ENCODE data around the gene UNC13C. TPM values are rescaled to one million over a fixed set of nuclear protein-coding genes. Genes with fewer than 3 reads are reported as not detected.
"Not testable (repeated sequence)": the region's sequence is repeated elsewhere in the genome, so short reads cannot be mapped to it uniquely, and the experiment has no call there.

UNC13C gene
- not detected for total RNA-seq

DNA sequence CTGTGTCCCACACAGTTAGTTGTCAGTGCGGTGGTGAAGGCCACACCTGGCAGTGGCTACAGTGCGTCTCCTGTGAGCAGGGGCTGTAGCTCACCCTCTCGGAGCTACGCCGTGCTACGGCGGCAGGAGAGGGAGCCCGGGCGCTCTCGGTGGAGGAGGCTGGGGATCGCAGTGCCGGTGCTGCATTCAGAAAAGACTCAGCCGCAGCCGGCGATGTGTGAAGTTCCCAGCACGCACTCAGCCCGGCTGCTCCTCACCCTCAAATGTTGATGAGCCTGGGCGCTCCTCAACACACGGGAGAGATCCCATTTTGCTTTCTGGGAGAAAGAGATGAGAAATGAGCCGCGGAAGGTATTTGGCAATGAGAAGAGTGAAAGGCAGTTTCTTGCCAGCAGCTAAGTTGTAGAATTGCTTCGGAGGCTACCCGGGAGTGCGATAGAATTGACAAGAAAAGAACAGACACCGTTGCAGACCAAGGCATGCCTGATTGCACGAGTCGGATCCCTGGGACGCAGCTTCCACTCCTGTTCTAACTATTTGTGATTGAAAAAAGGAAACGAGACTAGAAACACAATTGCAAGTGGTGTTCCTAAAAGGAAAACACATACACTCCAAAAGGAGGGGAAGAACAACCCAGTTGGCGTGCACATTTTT lies at the start of gene UNC13C:
UNC13C (plus strand) TSS at position 189 of the 654 bp plus-strand sequence. CDS start 34,463 bp downstream, outside the sequence.
- Histone ChIP-seq H3K4me3 (no peak within 1 kb of the TSS), H3K36me3 (no peaks in the 10 kb centered on the region), H3K27ac (no peak within 1 kb of the TSS), H3K9me3 (no peaks in the 10 kb centered on the region), H3K4me1 (no peaks in the 10 kb centered on the region), H3K27me3 (no peaks in the 10 kb centered on the region)
- intact Hi-C loops (cut with DNase I) = no loop called here
- no peak for DNase-seq (ENCODE audit: extremely low spot score in 2 of 2)
- TF ChIP-seq CTCF (IDR thresholded peaks at IDR 0.05) (no peak), POLR2A (IDR thresholded peaks at IDR 0.05) (no peak), POLR2AphosphoS5 (IDR thresholded peaks at IDR 0.05; ENCODE audit: insufficient read depth in 1 of 2, low read depth in 1 of 2) (no peak)

DNA sequence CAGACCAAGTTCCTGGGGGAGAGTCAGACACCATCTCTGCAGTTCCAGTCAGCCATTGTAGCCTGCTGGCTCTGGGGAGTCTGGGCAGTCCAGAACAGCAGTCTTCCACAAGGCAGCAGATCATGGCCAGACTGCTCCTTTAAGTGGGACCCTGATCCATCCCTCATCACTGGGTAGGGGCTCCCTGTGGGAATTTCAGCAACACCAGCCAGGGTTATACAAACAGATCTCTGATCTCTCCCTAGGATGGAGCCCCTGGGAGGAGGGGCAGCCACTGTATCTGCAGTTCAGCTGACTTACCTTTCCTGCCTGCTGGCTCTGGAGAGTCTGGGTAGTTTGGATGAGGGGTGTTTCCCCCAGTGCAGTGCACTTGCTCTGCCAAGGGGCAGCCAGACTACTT lies 42.1 kb upstream of the UNC13C start:
- no peak for DNase-seq (ENCODE audit: extremely low spot score in 2 of 2)
- no peak overlapping the region for H3K27ac ChIP-seq
- H3K4me1 ChIP-seq = no peaks in the 10 kb centered on the region
- H3K9me3 ChIP-seq = no peaks in the 10 kb centered on the region
- H3K27me3 ChIP-seq = no peaks in the 10 kb centered on the region
- H3K4me3 ChIP-seq = no peak overlapping the region
- TF ChIP-seq POLR2A (IDR thresholded peaks at IDR 0.05) = no peak
- no peak for TF ChIP-seq CTCF (IDR thresholded peaks at IDR 0.05)
- TF ChIP-seq POLR2AphosphoS5 (IDR thresholded peaks at IDR 0.05; ENCODE audit: insufficient read depth in 1 of 2, low read depth in 1 of 2) = no peak
- intact Hi-C loops (cut with DNase I) = no loop called here
- no peaks in the 10 kb centered on the region for H3K36me3 ChIP-seq

DNA sequence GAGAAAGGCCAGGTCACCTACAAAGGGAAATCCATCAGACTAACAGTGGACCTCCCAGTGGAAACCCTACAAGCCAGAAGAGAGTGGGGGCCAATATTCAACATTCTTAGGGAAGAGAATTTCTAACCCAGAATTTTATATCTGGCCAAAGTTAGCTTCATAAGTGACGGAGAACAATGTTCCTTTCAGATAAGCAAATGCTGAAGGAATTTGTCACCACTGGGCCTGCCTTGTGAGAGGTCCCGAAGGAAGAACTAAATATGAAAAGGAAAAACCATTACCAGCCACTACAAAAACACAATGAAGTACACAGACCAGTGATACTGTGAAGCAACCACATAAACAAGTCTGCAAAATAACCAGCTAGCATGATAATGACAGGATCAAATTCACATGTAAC lies 40.6 kb upstream of the UNC13C start:
- H3K4me3 ChIP-seq; intact Hi-C loops (cut with DNase I); H3K27ac ChIP-seq; H3K27me3 ChIP-seq; H3K36me3 ChIP-seq; H3K9me3 ChIP-seq; DNase-seq (ENCODE audit: extremely low spot score in 2 of 2); H3K4me1 ChIP-seq: not testable (repeated sequence)

- no peak for DNase-seq (ENCODE audit: extremely low spot score in 2 of 2)
- no peaks in the 10 kb centered on the region for H3K4me1 ChIP-seq
- H3K27ac ChIP-seq = no peak overlapping the region
- no peaks in the 10 kb centered on the region for H3K9me3 ChIP-seq
- intact Hi-C loops (cut with DNase I) = no loop called here
- no peak overlapping the region for H3K4me3 ChIP-seq
- no peak for TF ChIP-seq POLR2AphosphoS5 (IDR thresholded peaks at IDR 0.05; ENCODE audit: insufficient read depth in 1 of 2, low read depth in 1 of 2)
- TF ChIP-seq POLR2A (IDR thresholded peaks at IDR 0.05) = no peak
- TF ChIP-seq CTCF (IDR thresholded peaks at IDR 0.05) = no peak
- H3K27me3 ChIP-seq = no peaks in the 10 kb centered on the region
- no peaks in the 10 kb centered on the region for H3K36me3 ChIP-seq
Measured at GRCh38 chr15:53950572-53950971, 27.7 kb upstream of the UNC13C start.

DNA sequence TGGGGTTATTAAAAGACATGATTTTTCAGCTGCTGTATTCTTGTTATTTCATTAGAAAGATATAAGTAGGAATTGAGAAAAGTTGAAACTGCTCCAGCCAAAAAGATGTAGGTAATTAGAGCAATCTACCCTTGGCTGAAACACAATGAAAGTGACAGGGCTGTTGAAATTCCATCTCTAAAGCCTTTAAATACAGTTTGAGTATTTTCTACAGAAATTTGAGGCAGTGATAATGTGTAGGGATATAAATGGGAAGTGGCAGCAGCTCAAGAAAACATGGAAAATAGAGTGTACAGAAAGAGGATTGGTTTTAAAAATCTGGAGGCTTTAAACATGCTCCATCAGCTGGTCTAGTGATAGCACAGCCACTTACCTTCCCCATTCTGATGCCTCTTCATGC lies 22.8 kb upstream of the UNC13C start:
- DNase-seq (ENCODE audit: extremely low spot score in 2 of 2) = no peak
- Histone ChIP-seq H3K4me3 (no peak overlapping the region), H3K36me3 (no peaks in the 10 kb centered on the region), H3K27me3 (no peaks in the 10 kb centered on the region), H3K4me1 (no peaks in the 10 kb centered on the region), H3K27ac (no peak overlapping the region), H3K9me3 (no peaks in the 10 kb centered on the region)
- intact Hi-C loops (cut with DNase I) = no loop called here
- no peak for TF ChIP-seq CTCF (IDR thresholded peaks at IDR 0.05)
- no peak for TF ChIP-seq POLR2AphosphoS5 (IDR thresholded peaks at IDR 0.05; ENCODE audit: insufficient read depth in 1 of 2, low read depth in 1 of 2)
- no peak for TF ChIP-seq POLR2A (IDR thresholded peaks at IDR 0.05)

Data from vagina (tissue), 2 donors.